Fibroblast of upper back skin (primary cell): Measurements from ENCODE around the gene MEIS2.
A peak's percentile ranks its signal among the peaks of the same experiment; 100 is the strongest.

Experiments used
- DNase-seq: peaks from one replicate; pipeline ENCODE4 v3.0.0-alpha.2; 2013

MEIS2 gene

DNA sequence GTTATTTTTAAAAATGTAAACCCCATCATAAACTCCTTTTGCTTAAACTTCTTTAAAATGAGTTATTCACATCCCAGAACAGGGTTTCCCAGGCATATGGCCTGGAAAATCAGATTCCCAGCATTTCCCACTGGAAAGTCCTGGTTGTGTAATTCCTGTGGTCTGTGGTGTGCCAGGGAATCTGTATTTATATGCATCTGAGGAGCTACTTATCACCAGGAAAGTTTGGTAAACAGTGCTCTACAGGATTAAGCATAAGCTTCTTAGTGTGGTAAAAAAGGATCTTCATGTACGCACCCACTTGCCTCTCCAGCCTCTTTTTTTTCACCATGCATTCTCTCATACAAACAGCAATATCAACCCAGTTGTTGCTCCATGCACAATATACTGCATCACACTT, 28.2 kb downstream of the MEIS2 start:
- peak; percentile 32 for DNase-seq

DNA sequence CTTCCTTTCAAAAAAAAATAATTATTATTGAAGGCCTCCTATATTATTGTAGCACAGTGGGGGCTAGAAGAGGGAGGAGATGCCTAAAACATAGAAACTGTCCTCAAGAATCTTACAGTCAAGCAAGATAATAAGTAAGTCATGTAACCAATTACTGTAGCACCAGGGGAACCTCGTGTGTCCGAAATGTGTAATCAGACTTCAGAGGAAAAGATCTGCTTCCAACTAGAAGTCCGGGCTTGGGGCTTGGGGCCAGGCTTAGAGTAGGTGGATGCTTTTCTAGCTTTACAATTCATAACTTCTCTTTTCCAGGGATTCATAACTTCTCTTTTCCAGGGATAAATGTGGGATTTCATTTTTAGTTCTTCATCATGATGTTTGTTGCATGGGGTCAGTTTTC, 29.2 kb downstream of the MEIS2 start:
- DNase-seq, result no peak

DNA sequence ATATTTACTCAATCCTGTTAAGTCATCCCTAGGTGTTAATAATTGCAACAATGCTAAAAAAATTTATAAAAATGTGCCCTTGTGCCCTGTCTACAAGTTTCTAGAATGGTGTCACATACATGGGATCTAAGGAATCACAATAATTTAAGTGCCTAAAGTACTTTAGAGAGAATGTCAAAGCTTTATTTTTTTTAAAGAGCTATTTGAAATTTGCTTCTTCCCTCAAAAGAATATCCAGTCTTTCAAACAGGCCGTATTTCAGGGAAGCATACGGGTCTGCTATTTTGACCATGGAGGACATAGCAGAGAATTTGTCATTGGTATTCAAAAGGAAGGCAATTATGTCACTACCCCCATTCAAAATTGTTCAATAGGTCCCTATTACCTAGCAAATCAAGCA, 29.7 kb downstream of the MEIS2 start:
- DNase-seq, result no peak

DNA sequence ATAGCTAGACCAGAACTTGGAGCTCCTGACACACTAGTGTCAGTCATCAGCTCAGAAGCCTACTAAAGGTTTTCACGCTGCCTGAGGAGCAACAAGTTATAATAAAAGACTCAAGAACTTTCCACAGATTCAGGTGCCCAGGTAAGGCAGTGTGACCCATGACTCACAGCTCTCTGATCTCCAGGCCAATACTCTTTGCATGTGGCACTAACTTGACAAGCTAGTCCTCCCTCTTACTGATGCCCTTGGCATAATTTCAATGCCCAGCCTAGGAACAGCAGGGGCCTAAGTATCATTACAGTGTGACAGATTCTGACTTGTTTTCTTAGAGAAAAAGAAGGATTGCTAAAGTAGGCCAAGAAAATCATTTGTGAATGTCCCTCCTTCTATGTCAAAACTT, 38.4 kb downstream of the MEIS2 start:
- DNase-seq, result no peak

DNA sequence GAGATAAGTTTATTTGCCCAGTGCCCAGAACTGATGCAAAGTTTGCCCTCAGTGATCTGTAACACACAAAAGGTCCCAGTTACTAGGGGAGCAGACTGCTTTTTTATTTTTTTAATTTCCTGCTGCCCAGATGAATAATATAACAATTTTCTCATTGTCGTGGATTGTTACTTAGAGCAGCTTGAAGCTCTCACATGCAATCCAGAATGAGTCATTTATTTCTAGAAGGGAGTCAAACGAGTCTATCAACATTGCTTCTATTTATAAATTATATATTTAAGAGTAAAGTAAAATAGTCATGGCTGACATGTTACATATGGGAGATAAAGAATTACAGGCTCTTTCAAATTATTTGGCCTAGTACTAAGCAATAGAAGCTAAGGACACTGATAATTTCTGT, 41.3 kb downstream of the MEIS2 start:
- DNase-seq, result peak; percentile 87

DNA sequence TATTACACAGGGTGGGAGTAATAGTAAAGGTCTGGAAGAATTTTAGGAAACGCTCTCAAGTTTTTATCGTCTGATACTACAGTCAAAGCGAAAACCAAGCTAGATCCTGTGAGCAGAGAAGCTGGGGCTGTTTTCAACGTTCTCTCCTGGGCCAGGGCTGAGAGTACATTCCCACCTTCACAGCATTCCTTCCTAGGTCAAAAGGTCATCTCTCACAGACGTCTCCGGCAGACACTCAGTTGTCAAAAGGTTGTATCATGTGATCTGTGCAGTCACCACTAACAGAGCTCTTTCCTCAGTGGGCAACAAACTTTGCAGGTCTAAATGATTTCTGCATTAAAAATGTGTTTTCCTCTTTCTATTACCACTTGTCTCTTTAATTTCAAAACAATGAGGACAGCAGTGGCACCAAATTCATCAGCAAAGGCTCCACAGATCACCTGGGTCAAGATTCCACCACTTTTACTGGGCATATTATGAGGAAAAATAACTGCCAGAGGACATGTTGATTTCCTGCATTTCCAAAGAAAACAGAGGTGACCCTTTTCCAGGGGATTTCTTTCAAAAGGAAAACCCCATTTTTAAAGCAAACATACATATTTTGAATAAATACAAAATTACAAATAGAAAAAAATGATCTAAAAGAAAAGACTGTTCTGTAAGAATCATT, 41.9 kb downstream of the MEIS2 start:
- peak; percentile 27 for DNase-seq

DNA sequence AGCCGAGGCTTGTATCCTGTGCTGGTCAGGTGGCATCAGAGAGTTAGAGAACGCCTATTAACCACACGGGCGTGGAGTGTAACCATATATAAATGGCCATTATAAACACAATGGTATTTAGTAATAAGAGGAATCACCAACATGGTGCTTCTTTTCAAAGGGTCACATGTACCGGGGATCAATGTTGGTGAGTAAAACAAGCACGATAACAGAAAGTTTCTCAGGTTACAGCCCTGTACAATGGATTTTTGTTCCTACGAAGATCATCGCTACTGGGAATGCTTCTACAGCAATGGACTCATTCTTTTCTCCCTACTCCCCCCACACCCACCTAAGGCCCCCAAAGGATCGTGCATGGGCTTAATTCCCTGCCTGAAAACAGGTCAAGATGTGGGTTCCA, 42.5 kb downstream of the MEIS2 start:
- no peak for DNase-seq

DNA sequence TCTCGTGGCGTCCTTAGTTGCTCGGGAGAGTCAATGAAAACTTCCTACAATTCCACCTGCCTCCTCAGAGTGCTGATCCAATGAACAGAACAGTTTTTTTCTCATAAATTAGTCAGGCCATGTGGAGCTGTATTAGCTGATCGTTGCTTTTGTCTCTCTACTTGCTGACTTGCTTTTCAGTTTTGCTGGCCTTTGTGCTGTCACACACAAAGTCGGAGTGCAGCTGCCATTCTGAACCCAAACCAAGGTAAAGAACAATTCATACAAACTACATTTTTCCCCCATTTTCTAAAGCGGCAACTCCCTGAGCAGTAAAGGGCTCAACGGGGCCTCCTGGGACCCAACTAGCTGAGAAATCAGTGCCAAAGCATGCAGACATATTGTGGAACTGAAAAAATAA, 43.1 kb downstream of the MEIS2 start:
- DNase-seq, result no peak

DNA sequence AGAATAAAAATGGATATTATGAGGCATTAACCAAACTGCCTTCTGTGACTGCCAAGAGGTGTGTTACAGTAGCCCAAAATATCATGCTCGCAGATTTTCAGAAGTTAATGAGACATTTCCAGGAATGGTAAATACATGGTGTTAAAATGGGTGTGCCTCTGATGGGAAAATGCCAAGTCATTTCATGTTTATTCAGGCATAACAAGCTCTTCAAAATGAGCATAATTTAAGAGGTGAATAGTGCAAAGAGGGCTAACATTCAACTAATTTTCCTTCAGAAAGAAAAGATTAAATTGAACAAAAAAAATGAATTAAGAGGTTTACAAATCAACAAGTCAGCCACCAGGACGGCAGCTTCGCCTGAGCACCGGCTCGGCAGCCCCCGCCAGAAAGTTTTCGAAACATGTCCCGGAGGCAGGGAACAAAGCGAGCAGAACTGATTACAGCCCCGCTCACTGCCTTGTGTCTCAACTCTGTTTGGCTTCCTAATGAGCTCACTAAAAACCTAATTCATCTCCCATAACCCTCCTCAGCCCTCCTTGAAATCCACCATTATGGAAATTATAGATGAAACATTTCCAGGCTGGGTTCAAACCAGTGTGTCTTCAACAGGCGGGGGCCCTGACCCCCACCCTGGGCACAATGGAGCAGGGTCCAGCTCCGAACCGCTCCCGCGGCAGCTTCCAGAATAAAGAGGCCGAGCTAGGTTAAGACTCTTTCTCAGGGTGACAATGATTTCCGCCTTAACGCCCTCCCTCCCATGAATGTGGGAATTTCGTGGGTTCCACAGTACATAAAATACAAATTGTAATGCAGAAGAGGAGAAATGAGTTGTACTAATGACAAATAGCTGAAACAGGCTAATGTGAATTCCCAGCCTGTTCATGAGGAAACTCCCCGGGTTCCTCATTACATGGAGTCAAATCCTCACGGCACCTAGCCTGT, 43.9 kb downstream of the MEIS2 start:
- no peak for DNase-seq

DNA sequence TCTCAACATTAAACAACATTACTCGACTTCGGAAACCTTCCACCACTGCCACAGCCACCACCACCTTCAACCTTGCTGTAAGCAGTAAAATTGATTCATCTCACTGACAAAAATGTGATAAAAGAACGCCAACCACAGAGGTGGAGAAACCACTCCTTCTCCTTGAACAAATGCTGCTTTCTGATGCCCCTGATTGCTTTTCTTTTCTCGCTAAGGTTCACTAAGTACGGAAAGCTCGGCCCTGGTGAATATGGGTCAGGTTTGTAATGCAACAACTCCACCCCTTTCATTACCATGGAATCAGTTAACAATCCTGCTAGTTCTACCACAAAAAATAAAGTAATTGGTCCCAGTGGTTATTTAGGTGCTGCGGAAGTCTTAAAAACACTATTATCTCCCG, 44.9 kb downstream of the MEIS2 start:
- no peak for DNase-seq

DNA sequence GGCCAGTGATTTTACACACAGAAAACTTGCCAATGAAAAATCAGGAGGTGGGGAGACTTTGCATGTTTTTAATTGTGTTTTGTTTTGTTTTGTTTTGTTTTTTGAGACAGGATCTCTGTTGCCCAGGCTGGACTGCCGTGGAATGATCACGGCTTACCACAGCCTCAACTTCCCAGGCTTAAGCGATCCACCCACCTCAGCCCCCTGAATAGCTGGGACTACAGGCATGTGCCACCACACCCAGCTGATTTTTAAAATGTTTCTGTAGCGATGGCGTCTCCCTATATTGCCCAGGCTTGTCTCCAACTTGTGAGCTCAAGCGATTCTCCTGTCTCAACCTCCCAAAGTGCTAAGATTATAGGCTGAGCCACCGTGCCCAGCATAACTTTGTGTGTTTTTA, 46.0 kb downstream of the MEIS2 start:
- no peak for DNase-seq

DNA sequence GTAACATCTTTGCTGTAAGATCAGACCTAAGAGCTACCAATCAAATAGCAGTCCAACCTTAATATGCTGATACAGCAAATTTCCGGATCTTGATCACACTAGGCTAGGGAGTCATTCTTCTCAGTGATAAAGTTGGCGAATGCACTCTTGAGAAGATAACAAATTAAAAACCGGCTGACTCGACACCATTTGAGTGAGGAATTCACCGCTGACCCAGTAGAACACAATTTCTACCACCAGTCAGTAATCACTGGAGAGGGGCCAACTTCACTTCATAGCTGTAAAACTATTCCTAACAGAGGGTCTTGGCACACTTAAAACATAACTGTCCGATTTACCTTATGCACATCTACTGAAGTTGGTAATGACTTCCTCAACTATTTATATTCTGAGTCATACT, 47.2 kb downstream of the MEIS2 start:
- peak; percentile 61 for DNase-seq

DNA sequence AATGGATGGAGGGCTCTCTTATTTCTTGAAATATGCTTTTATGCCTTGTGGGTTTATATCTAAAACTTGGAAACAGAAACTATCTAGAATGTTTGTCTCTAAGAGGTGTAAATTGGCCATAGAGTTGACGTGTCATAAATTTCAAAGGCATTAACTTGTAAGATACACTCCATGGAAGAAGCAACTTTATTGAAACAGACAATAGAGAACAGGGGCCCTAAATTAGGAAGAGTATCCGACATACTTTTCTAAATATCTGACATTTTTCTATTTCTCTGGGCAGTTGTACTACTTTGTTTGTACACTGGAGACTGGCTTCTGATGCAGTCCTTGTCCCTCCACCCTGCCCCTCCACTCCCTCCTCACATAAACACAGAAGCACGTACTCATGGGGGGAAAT, 50.0 kb downstream of the MEIS2 start:
- DNase-seq, result no peak

DNA sequence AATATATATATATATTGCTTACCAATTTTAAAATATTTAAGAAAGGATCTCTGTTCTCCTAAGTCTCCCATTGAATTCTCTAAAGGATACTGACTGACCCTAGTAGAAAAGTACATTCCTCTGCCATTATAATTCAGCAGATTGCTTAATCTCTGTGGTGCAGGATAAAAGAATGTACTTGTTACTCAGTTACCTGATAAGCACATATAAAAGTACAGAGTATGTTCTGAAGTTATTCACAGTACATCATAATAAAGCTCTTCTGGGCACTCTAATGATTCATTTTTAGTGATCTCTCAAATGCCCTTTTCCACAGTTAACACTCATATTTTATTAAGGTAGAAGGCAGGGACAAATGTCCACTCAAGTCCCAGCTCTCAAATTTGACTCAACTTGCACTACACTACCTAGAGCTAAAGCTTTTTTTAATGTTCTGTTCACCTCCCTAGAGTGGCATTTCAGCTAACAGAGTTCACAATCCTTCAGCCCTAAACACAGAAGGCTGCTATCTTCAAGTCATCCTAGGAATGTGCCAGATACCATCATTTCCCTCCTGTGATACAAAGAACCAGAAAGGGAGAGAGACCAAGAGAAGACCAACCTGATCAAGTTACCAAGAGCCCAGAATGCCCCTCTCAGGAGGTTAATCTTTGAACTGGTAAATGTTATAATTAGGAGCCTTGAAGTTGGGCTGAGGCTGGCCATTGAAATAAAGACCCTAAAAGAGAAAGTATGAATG, 53.3 kb downstream of the MEIS2 start:
- peak; percentile 58 for DNase-seq

DNA sequence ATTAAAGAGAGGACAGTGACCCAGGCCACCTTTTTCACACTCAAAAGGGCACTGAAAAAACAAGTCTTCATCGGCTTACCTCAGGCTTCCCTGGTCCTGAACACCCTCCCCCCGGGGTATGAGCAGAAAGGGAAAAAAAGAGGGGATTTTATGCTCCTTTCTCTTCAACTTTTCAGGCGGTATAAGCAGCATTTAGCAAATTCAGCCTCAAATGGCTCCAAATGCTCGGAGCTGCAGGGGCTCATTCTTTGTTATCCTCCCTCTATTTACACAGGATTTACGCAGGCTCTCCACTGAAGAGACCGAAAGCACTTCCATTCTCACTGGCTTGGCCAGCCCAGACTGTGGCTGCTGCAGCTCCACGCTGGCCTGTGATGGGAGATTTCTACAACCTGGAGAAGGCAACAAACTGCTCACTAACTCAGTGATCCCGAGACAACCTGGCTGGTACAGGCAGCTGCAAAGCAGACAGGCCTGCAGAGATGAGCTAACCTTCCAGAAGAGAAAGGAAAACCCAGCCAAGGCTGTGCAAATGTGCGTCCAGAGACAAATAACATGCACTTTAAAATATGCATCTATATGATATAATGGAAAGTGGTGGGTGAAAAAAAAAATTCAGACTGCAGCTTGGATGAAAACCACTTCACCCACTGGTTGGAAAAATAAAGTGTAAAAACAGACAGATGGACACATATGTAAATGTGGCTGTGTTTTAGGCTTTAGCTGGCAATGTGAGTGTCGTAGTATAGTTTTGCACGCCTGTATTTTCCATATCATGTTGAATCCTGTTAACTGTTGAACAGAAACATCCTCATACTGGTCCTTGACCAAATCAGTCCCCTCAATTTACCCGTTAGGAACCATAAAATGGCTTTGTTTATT, 54.2 kb downstream of the MEIS2 start:
- no peak for DNase-seq

DNA sequence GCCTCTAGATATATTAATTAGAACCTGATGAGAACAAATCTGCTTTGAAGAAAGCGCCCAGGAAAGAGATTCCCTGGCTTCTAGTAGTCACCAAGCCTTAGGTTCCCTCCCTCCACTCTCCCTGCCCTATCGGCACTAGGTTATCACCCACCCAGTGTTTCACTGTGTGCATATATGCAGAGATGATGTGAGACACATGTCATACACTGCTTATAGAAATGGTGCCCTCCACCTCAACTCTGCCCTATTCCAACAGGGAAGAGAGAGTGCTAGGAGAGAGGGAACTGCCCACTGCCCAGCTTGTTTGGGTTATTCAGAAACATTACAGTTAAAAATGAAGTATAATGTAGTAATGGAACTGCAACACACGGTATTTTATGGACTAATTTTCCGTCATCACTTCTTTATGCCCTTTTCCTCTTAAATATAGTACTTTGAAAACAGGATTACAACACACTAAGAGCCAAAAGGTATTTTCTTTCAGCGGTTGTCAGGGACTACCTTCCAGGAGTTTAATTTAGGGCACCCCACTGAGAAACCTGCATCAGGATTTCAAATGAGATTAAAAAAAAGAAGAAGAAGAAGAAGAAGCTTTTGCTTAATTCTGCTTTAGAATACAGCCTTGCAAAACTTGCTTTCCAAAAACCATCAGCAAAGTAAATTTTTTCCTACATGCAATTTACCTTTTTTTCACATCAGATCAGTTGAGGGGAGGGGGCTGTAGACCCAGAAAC, 55.3 kb downstream of the MEIS2 start:
- no peak for DNase-seq

DNA sequence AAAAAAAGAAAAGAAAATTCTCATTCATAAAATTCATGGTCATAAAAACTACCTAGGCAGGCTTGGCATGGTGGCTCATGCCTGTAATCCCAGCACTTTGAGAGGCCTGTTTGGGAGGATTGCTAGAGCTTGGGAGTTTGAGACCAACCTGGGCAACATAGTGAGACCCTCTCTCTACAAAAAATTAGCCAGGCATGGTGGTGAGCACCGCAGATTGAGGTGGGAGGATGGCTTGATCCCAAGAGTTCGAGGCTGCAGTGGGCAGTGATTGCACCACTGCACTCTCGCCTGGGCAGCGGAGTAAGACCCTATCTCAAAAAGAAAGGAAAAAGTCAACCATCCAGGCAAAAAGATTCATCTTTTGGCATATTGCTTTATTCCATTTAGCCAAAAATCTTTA, 58.5 kb downstream of the MEIS2 start:
- no peak for DNase-seq

DNA sequence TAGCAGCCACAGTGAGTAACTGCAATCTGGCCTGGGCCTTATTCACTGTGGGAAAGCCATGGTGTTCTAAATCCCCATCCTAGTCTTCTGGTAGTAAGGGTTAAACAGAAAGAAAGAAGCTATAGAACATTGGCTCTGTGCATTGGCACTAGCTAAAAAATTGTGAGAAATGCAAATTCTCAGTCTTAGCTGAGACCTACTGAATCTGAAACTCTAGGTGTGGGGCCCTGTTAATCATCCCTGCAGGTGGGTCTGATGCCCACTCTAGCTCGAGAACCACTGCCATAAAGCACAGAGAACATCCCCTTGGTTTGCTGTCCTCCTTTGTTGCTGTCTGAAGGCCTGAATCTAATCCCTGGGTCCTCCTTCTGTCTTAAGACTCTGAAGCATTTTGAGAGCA, 59.3 kb downstream of the MEIS2 start:
- no peak for DNase-seq

DNA sequence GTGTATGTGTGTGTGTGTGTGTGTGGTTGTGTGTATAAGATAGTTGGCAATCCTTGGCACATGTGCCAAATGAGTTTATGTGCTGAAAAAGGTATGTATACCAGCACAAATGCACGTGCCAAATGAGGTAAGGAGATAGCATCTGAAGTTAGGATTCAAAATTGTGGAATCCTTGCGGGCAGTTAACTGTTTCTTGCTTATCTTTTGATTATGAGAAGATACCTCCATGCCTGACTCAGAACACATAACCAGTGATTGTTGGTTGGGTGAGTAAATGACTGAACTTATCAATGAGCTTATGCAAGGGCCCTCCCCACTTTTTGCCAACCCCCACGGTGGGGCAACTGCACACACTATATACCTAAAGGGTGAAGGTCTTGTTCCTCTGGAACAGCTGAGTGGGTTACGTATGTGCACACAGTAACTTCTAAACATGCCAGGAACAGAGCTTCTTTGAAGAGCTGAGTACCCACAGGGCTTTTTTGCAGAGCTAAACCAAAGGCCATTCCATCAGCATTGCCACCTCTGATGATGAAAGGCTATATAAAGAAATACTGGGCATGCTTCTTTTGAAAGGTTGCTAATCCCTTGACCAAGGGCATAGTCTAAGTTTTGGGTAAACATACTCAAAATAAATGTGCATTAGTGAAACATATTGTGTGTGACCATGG, 60.1 kb downstream of the MEIS2 start:
- DNase-seq, result no peak

DNA sequence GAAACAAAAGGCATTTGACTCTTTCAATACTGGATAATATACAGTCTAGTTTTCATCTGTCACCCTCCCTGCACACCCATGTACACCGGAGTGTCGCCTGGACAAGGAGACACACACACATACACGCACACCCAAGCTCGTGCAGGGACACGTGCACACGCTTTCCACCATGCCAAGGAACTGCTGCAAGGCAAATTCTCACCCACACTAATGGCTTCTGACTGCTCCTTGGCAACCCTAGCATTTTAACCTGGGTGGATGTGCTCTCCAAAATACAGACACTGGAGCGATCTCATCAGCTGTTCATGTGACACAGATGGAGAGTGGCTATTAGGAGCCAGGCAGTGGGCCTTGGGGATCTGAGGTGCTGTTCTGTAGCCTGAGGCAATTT, 61.6 kb downstream of the MEIS2 start:
- no peak for DNase-seq
